PC-3 (cell line): ENCODE data around the gene PSMB4.

Source experiments
- EZH2 ChIP-seq: fragments of 300-600 bp; sonication (generic); IDR thresholded peaks from one replicate; pipeline ENCODE4 v1.6.1; 2017; ENCODE audit warnings: antibody characterized with exemption, mild to moderate bottlenecking, low read length; ENCODE audit not compliant: unreplicated experiment
- EZH2phosphoT487 ChIP-seq: fragments of 300-600 bp; sonication (generic); IDR thresholded peaks from 2 replicates; pipeline ENCODE4 v1.6.1; 2018; ENCODE audit warnings: mild to moderate bottlenecking, antibody characterized with exemption, low read length, borderline replicate concordance
- TF ChIP-seq, protein P1 (sequence below): fragments of 300-600 bp; sonication (generic); conservative IDR thresholded peaks from 2 replicates; pipeline ENCODE4 v1.5.1; 2017; ENCODE audit warnings: antibody characterized with exemption, low read depth, mild to moderate bottlenecking, low read length

GRCh38 chr1:151372058-151372934 lies 27.1 kb upstream of the PSMB4 start, which contains the start of gene SELENBP1:
- no peak for TF ChIP-seq EZH2phosphoT487
- TF ChIP-seq, protein P1, sequence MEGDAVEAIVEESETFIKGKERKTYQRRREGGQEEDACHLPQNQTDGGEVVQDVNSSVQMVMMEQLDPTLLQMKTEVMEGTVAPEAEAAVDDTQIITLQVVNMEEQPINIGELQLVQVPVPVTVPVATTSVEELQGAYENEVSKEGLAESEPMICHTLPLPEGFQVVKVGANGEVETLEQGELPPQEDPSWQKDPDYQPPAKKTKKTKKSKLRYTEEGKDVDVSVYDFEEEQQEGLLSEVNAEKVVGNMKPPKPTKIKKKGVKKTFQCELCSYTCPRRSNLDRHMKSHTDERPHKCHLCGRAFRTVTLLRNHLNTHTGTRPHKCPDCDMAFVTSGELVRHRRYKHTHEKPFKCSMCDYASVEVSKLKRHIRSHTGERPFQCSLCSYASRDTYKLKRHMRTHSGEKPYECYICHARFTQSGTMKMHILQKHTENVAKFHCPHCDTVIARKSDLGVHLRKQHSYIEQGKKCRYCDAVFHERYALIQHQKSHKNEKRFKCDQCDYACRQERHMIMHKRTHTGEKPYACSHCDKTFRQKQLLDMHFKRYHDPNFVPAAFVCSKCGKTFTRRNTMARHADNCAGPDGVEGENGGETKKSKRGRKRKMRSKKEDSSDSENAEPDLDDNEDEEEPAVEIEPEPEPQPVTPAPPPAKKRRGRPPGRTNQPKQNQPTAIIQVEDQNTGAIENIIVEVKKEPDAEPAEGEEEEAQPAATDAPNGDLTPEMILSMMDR, result no peak
- no peak for TF ChIP-seq EZH2
